GM13977 (cell line): ENCODE measurements around the gene P2RY2.

Source experiments
- DNase-seq: peaks from one replicate; pipeline ENCODE4 v3.0.0; 2012; ENCODE audit warnings: low spot score
- CTCF ChIP-seq: IDR thresholded peaks from 2 replicates; pipeline ENCODE4 v1.5.1; 2012; ENCODE audit warnings: mild to moderate bottlenecking, control low read depth; ENCODE audit not compliant: insufficient read depth; ENCODE audit errors: extremely low read depth, missing control alignments
- in situ Hi-C: fragments of 300-500 bp; cut with MboI; formaldehyde crosslinking; loops from one replicate; pipeline ENCODE4 v1.12.0; 2022; ENCODE audit warnings: low sequenced_read_pairs, low pct_unique_long_range_greater_than_20kb, mixed read lengths, inconsistent platforms; ENCODE audit not compliant: unreplicated experiment

The P2RY2 gene

GRCh38 chr11:73173755-73174494, 44.2 kb upstream of the P2RY2 start:
- in situ Hi-C loops, result loop anchor here (10.0 kb wide), 1 partner anchor 339 kb away; no protein-coding TSS in a partner anchor
- DNase-seq, result no peak
- no peak for TF ChIP-seq CTCF

- in situ Hi-C loops, result loop anchor here (10.0 kb wide), 1 partner anchor 340 kb away; no protein-coding TSS in a partner anchor
- no peak for DNase-seq
- TF ChIP-seq CTCF, result no peak
These were observed 43.6 kb upstream of the P2RY2 start for GRCh38 chr11:73174495-73174791.

GRCh38 chr11:73175551-73176144, 42.4 kb upstream of the P2RY2 start:
- no peak for TF ChIP-seq CTCF
- in situ Hi-C loops, result loop anchor here (10.0 to 25.0 kb wide), 2 partner anchors 341 to 463 kb away; no protein-coding TSS in a partner anchor
- no peak for DNase-seq

GRCh38 chr11:73176145-73176873, 41.8 kb upstream of the P2RY2 start:
- no peak for DNase-seq
- no peak for TF ChIP-seq CTCF
- in situ Hi-C loops, result loop anchor here (10.0 to 25.0 kb wide), 2 partner anchors 342 to 464 kb away; no protein-coding TSS in a partner anchor

GRCh38 chr11:73176874-73177155, 41.3 kb upstream of the P2RY2 start:
- no peak for TF ChIP-seq CTCF
- in situ Hi-C loops, result loop anchor here (10.0 to 25.0 kb wide), 2 partner anchors 342 to 465 kb away; no protein-coding TSS in a partner anchor
- DNase-seq, result no peak

GRCh38 chr11:73177380-73177777, 40.7 kb upstream of the P2RY2 start:
- no peak for DNase-seq
- no peak for TF ChIP-seq CTCF
- in situ Hi-C loops, result loop anchor here (10.0 to 25.0 kb wide), 2 partner anchors 343 to 465 kb away; no protein-coding TSS in a partner anchor
